Measurements from ENCODE around the gene HSD11B1L.
"Not testable (repeated sequence)": the region's sequence is repeated elsewhere in the genome, so short reads cannot be mapped to it uniquely, and the experiment has no call there.

HSD11B1L gene

GRCh38 chr19:5703819-5704818 is 23.3 kb downstream of the HSD11B1L start:
- DNase-seq, result no peak

- DNase-seq, result no peak
Measured at GRCh38 chr19:5705552-5705951, 24.7 kb downstream of the HSD11B1L start.

- DNase-seq, result no peak
Measured at GRCh38 chr19:5706876-5707573, 26.2 kb downstream of the HSD11B1L start.

DNA sequence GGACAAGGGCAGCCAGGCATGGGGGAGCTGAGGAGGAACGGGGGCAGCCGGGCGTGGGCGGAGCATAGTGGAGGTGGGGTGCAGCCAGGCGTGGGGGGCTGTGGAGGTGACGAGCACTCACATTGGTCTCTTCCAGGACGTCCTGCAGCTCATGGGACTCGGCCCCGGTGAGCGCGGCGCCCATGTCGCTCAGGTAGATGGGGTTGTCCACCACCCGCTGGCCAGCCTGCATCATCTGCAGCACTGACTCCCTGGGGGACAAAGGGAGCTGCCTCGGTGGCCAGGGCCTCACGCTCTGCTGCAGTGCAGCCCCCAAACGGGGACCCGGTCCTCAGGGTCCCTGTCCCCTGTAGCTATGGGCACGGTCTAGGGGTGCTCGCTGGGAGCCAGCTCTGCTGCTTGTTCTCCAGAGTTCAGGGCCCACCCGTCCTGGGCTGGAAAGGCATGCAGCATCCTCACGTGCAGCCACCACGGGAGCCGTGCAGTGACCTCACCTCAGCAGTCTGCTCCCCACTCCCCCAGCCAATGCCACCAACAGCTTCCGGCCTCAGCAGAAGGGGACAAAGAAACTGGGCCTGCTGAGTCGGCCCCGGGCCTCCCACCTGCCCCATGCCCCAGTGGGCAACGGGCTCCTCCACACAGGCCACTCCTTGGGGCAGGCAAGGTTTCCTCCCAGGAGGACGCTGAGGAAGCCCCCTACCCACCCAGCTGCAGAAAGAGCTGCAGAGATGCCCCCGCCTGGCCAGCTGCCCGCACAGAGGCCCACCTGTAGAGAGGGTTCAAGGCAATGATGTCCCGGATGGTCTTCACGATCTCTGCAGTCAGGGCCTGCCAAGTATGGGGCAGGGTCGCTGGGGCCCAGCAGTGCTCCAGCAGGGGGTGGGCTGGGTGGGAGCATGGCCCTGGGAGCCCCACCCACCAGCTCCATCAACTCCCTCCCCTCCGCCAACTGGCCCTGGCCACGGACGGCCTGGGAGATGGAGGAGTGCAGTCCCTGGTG is 27.0 kb downstream of the HSD11B1L start:
- no peak for DNase-seq

DNA sequence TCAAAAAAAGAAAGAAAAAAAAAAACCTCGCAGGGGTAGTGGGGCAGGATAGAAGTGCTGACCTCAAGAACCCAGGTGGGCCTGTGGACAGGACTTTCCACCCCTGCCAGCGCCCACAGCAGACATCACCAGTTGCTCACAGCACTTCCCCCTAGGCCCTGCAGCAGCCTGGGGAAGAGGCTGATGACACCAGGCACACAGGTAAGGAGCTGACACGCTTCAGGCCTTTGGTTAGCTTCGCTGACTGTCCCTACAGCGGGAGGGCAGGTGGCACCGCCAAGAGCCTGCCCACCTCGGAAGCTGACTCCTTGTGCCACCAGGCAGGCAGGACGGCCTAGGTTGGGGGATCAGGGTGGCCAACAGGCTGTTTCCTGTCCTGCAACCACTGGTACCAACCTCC is 30.2 kb downstream of the HSD11B1L start:
- no peak for DNase-seq

DNA sequence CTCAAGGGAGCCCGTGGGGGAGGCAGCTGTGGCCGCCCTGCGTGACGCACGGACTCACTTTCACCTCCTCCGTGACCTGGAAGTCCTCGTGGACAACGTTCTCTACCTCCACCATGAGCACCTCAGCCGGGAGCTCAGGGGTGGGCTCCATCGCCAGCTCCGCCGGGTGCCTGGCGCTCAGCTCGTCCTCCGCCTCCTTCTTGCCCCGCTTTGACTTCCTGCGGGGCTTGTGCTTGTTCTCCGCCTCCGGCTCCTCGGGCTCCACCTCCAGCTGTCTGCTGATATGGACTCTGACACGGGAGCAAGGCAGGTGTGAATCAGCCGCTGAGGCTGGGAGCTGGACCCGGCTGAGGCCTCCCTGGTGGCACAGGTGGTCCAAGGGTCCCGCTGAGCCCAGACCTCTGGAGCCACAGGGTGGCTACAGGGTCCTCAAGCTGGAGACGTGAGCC is 30.9 kb downstream of the HSD11B1L start:
- no peak for DNase-seq

DNA sequence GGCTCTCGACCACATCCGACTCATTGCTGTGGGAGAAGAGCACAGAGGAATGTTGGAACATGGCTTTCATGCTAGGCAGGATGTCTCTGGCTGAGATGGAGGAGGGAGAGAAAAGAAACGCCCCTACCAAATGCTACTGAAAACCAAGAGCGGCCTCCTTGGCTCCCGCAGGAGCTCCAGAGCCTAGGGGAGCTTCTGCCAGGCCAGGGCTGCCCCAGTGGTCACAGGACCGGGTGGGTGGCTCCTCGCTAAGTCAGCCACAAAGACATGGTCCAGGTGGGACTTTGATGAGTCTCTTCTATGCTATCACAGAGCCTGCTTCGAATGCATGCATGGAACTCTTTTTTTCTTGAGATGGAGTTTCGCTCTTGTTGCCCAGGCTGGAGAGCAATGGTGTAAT is 32.4 kb downstream of the HSD11B1L start:
- DNase-seq, result no peak

DNA sequence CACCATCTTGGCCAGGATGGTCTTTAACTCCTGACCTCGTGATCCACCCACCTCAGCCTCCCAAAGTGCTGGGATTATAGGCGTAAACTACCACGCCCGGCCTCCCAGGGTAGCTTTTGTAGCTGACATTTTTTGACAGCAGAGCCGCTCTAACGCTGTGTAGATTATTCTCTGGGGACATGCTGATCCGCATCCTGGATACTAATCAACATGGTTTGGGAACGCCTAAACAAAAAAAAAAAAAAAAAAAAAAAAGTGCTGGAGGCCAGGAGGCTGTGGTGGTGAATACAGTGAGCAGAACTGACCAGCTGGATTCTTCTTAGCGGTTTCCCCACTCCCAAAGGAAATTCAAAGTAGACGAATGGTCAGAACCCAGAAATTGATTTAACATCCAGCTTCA is 34.0 kb downstream of the HSD11B1L start:
- DNase-seq, result no peak

GRCh38 chr19:5717215-5717935 is 36.5 kb downstream of the HSD11B1L start:
- DNase-seq, result no peak

DNA sequence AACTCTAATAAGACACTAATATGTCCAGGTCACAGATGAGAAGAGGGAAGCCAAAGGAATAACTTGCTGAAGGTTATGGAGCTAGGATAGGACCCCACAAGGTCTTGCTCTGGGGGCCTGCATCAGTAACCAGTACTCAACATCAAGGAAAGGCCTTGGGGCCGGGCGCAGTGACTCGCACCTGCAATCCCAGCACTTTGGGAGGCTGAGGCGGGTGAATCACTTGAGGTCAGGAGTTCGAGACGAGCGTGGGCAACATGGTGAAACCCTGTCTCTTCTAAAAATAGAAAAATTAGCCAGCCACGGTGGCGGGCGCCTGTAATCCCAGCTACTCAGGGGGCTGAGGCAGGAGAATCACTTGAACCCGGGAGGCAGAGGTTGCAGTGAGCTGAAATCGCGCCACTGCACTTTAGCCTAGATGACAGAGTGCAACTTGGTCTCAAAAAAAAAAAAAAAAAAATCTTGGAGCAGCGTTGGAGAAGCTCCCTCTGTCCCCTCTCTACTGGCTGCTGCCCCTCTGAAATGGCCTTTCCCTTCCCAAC is 37.3 kb downstream of the HSD11B1L start:
- DNase-seq, result no peak

- no peak for DNase-seq
Measured at GRCh38 chr19:5718579-5719273, 37.9 kb downstream of the HSD11B1L start.

GRCh38 chr19:5719274-5719960 is 38.6 kb downstream of the HSD11B1L start:
- no peak for DNase-seq

DNA sequence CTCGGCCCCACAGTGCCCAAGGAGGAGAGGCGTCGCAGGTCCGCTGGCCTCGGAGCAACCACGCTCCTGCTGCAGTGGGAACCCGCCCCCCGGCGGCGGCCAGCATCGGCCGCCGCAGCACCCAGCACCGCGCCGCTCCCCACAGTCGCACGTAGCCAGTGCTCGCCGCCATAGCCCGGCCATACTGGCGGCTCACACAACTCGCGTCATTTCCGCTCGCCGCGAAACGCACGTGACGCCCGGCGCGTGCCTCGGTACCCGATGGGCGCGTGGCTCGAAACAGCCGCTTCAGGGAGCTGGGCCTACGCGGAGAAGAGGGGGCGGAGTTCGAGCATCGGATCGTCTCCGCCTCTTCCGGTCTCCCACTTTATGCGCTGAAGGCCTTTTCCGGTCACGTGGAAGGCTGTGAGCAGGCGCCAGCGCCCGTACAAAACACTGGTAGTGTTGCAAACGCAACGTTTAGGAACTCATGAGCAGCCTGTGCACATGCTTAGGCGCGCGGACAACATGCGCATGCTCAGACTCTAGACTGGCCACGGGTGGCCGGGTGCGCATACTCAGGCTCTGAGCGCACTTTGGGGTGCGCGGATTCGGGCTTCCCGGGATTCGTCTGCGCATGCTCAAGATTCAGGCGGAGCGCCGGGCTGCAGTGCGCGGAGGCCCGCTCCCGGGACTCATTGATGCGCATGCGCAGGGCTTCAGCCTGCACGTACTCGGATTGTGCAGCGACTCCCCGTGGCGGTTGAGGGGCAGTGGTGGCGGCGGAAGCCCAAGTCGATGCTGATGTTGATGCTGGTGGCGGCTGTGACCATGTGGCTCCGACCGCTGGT is 39.3 kb downstream of the HSD11B1L start, which contains the start of the genes CATSPERD and LONP1:
TSS of gene CATSPERD (plus strand) at position 677 of the 830 bp plus-strand sequence. CDS start at position 778, 101 bp downstream.
TSS of gene LONP1 (minus strand) at position 186 of the 830 bp plus-strand sequence. CDS start at position 172, 14 bp downstream.
- peak; percentile 56 for DNase-seq

DNA sequence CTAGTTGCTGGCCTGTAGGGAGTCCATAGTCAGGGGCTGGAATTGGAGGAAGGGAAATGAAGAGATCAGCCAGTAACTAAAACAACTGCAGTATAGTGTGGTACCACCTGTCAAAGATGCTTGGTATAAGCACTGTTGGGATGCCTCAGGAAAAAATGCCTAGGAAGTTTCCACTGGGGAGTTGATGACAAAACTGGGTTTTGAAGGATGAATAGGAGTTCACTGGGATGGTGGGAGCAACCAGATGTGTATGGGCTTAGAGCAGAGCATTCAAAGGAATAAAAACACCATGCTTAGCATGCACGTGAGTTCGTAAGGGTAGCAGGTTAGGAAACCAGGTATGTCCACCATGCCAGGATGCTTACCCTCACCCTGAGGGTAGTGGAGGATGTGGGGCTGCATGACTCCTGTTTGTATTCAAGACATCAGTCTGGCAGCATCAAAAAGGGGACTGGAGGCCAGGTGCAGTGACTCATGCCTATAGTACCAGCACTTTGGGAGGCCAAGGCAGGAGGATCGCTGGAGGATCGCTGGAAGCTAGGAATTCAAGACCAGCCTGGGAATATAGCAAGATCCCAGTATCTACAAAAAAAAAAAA is 46.7 kb downstream of the HSD11B1L start:
- no peak for DNase-seq

DNA sequence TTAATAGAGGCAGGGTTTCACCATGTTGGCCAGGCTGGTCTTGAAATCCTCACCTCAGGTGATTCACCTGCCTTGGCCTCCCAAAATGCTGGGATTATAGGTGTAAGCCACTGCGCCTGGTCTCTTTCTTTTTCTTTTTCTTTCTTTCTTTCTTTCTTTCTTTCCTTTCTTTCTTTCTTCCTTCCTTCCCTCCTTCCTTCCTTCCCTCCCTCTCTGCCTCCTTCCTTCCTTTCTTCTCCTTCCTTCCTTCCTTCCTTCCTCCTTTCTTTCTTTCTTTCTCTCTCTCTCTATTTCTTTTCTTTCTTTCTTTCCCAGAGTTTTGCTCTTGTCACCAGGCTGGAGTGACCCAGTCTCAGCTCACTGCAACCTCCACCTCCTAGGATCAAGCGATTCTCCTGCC is 52.3 kb downstream of the HSD11B1L start:
- DNase-seq, result not testable (repeated sequence)

Data from NCI-H187 treated with DMSO at 0.1 percent for 48 hours (cell line).